Dendritic cell treated with granulocyte-macrophage colony-stimulating factor and Interleukin-4, amounts not matched to agents 40 ng/mL and 50 ng/mL, for 4 days (primary cell): Measurements from ENCODE around the gene FAU.
"Not testable (repeated sequence)": the region's sequence is repeated elsewhere in the genome, so short reads cannot be mapped to it uniquely, and the experiment has no call there.

Experiments
- H3K27ac Mint-ChIP-seq: one replicate; pipeline ENCODE4 v1.8.0; 2022; ENCODE audit warnings: mild to moderate bottlenecking, mixed read lengths
- H3K27me3 Mint-ChIP-seq: one replicate; pipeline ENCODE4 v1.8.0; 2022; ENCODE audit warnings: mild to moderate bottlenecking, mixed read lengths
- H3K36me3 Mint-ChIP-seq: one replicate; pipeline ENCODE4 v1.8.0; 2022; ENCODE audit warnings: low read depth, mixed read lengths
- H3K4me1 Mint-ChIP-seq: one replicate; pipeline ENCODE4 v1.8.0; 2022; ENCODE audit warnings: low read depth, mixed read lengths
- H3K4me3 Mint-ChIP-seq: one replicate; pipeline ENCODE4 v1.8.0; 2022; ENCODE audit warnings: mild to moderate bottlenecking, moderate library complexity, mixed read lengths
- H3K9me3 Mint-ChIP-seq: one replicate; pipeline ENCODE4 v1.8.0; 2022; ENCODE audit warnings: mixed read lengths
- intact Hi-C: fragments of 100-400 bp; cut with micrococcal nuclease; formaldehyde crosslinking; loops from one replicate; pipeline ENCODE4 v1.15.0; 2022

The FAU gene

DNA sequence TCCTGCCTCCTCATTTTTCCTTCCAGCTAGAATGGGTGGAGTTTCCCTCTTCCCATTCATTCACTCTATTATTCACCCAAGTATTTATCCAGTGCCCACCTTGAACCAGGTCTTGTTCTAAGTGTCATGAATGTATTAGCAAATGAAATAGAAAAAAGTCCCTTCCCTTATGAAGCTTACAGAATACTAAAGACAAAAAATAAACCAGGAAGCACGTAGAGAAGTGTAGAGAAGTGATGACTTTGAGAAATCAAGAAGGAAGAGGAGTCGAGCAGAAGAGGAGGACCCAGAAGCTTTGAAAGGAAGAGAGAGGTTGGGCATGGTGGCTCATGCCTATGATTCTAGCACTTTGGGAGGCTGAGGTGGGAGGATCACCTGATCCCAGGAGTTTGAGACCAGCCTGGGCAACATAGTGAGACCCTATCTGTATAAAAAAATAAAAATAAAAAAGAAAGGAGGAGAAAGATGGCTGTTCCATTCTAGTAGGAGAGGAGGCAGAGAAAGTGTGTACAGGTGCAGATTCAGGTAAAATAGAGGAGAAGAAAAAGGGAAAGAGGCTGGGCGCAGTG lies 29.5 kb upstream of the FAU start:
- Mint-ChIP-seq H3K27me3 (no peaks in the 10 kb centered on the region), H3K4me1 (peaks cover 40% of the 10 kb centered on the region), H3K27ac (peak overlapping the region; percentile 93), H3K4me3 (peak overlapping the region; percentile 60), H3K9me3 (no peaks in the 10 kb centered on the region), H3K36me3 (no peaks in the 10 kb centered on the region)
- intact Hi-C loops: loop anchor here (2.0 kb wide), 2 partner anchors 17 to 29 kb away; partner anchors contain the start of genes CAPN1 and SYVN1

DNA sequence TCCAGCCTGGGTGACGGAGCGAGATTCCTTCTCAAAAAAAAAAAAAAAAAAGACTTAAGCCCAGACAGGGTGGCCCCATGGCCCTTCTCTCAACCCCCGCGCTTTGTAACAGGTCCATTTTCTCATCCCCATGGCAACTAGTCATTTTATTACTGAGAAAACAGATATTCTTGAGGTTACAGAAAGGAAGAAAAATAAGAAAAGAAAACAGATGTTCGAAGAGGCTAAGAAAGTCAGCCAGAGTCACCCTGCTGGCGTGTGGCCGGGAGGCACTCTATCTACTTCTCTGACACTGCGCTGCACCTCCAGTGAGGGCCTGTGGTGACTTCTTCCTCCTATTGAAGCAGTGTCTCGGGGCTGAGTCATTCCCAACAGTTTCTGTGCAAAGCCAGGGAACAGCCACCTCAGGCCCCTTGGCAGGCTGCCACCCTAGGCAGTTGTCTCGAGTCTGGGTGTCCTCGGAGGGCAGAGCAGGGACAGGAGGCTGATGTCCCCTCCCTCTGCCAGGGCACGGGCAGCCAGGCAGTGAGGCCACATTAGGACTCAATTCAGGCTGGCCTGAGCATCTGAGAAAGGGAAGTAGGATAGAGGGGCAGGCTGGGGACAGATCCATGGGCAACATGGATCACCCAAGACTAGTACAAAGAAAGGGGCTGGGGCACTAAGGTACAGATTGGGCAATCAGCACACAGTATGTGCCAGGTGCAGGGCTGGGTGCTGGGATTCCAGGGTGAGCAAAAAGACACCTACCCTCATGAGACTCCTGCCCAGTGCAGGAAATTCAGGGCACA lies 28.8 kb upstream of the FAU start:
- Mint-ChIP-seq H3K4me3 (peak overlapping the region; percentile 60), H3K9me3 (no peaks in the 10 kb centered on the region), H3K27me3 (no peaks in the 10 kb centered on the region), H3K4me1 (peaks cover 40% of the 10 kb centered on the region), H3K27ac (peak overlapping the region; percentile 93), H3K36me3 (no peaks in the 10 kb centered on the region)
- intact Hi-C loops: loop anchor here (2.0 kb wide), 2 partner anchors 16 to 30 kb away; partner anchors contain the start of genes CAPN1 and SYVN1

DNA sequence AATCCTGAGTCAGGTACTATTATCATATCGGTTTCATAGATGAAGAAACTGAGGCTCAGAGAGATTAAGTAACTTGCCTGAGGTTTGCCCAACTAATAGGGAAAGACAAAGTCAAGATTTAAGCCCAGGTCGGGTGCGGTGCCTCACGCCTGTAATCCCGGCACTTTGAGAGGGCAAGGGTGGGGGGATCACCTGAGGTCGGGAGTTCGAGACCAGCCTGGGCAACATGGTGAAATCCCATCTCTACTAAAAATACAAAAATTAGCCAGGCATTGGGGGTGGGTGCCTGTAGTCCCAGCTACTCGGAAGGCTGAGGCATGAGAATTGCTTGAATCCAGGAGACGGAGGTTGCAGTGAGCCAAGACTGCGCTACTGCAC lies 28.2 kb upstream of the FAU start:
- H3K36me3 Mint-ChIP-seq, H3K9me3 Mint-ChIP-seq, H3K27me3 Mint-ChIP-seq: not testable (repeated sequence)
- Mint-ChIP-seq H3K4me1 (peaks cover 40% of the 10 kb centered on the region), H3K4me3 (peak overlapping the region; percentile 60), H3K27ac (peak overlapping the region; percentile 93)
- intact Hi-C loops: loop anchor here (2.0 kb wide), 2 partner anchors 15 to 31 kb away; partner anchors contain the start of genes CAPN1 and SYVN1

DNA sequence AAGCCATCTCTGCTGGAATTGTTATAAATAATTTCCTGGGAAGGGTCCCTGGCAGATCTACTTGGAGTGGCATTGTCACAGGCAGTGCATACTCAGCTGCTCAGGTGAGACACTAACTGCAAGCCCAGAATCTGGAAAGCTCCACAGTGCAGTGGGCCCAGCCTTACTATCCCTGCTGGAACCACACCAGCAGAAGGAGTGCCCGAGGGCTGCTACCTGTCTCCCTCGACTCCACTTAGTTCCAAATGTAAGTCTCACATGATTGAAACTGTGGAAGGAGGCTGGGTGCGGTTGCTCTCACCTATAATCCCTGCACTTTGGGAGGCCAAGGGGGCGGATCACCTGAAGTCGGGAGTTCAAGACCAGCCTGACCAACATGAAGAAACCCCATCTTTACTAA lies 26.7 kb upstream of the FAU start:
- no peak overlapping the region for H3K4me3 Mint-ChIP-seq
- no peaks in the 10 kb centered on the region for H3K9me3 Mint-ChIP-seq
- H3K4me1 Mint-ChIP-seq: peaks cover 40% of the 10 kb centered on the region
- no peaks in the 10 kb centered on the region for H3K36me3 Mint-ChIP-seq
- no peak overlapping the region for H3K27ac Mint-ChIP-seq
- no peaks in the 10 kb centered on the region for H3K27me3 Mint-ChIP-seq
- intact Hi-C loops: no loop called here

DNA sequence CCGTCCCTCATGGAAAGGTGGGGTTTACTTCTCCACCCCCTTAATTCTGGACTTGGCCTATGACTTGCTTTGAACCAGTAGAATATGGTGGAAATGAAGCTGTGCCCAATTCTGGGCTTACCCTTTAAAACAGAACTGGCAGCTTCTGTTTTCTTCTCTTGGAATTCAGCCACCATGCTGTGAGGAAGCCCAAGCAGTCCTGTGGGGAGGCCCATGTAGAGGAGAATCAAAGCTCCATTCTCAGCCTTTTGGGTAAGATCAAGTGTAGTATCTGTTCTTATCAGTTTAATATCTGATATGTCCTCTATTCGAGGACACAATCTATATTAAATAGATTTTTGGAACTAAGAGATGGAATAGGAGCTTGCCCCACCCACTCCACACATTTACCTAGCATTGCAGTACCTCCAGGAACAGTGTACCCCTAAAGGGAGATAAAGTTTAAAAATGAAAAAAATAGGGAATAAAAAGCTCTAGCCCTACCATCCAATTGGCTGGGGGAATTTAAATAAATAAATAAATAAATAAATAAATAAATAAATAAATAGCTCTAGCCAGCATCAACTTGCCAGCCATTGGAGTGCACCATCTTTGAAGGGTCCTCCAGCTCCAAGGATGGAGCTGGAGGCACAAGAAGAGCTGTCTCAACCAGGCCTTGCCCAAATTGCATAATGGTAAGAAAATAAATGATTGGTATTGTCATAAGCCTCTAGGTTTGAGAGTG lies 25.6 kb upstream of the FAU start:
- no peaks in the 10 kb centered on the region for H3K9me3 Mint-ChIP-seq
- H3K36me3 Mint-ChIP-seq: no peaks in the 10 kb centered on the region
- no peaks in the 10 kb centered on the region for H3K27me3 Mint-ChIP-seq
- peaks cover 30% of the 10 kb centered on the region for H3K4me1 Mint-ChIP-seq
- intact Hi-C loops: no loop called here
- H3K27ac Mint-ChIP-seq: no peak overlapping the region
- no peak overlapping the region for H3K4me3 Mint-ChIP-seq

DNA sequence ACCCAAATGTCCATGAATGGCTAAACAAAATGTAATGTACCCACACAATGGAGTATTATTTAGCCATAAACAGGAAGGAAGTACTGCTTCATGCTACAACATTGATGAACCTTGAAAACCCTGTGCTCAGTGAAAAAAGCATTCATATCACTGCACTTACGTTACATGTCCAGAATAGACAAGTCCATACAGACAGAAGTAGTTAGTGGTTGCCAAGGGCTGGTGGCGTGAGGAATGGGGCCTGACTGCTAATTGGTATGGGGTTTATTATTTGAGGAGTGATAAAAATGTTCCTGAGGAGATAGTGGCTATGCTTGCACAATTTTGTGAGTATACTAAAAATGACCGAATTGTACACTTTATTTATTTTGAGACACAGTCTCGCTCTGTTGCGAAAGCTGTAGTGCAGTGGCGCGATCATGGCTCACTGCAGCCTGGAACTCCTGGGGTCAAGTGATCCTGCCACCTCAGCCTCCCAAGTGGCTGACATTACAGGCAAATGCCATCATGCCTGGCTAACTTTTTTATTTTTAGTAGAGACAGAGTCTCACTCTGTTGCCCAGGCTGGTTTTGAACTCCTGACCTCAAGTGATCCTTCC lies 20.1 kb upstream of the FAU start:
- H3K9me3 Mint-ChIP-seq: no peaks in the 10 kb centered on the region
- intact Hi-C loops: no loop called here
- H3K27ac Mint-ChIP-seq: no peak overlapping the region
- H3K4me1 Mint-ChIP-seq: no peaks in the 10 kb centered on the region
- H3K27me3 Mint-ChIP-seq: peaks cover 3% of the 10 kb centered on the region
- no peaks in the 10 kb centered on the region for H3K36me3 Mint-ChIP-seq
- H3K4me3 Mint-ChIP-seq: no peak overlapping the region

DNA sequence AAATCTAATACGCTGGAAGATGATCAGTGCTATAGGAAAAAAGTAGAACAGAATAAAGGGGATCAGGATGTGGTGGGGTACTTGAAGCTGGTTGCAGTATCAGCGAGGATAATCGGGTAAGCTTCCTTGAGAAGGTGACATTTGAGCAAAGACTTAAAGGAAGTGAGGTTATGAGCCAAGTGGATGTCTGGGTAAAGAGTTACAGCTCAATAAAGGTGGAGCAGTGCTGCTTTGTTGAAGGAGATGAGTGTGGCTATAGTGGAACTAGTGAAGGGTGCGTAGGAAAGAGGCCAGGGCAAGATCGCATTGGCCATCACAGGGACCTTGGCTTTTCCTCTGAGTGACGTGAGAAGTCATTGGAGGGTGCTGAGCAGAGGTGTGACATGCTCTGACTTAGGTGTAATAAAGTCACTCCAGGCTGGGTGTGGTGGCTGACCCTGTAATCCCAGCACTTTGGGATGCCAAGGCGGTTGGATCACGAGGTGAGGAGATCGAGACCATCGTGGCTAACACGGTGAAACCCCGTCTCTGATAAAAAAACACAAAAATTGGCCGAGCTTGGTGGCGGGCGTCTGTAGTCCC lies 14.7 kb upstream of the FAU start:
- H3K9me3 Mint-ChIP-seq: no peaks in the 10 kb centered on the region
- no peak overlapping the region for H3K4me3 Mint-ChIP-seq
- intact Hi-C loops: no loop called here
- peaks cover 3% of the 10 kb centered on the region for H3K27me3 Mint-ChIP-seq
- no peak overlapping the region for H3K27ac Mint-ChIP-seq
- H3K36me3 Mint-ChIP-seq: peaks cover 37% of the 10 kb centered on the region
- peaks cover 32% of the 10 kb centered on the region for H3K4me1 Mint-ChIP-seq

DNA sequence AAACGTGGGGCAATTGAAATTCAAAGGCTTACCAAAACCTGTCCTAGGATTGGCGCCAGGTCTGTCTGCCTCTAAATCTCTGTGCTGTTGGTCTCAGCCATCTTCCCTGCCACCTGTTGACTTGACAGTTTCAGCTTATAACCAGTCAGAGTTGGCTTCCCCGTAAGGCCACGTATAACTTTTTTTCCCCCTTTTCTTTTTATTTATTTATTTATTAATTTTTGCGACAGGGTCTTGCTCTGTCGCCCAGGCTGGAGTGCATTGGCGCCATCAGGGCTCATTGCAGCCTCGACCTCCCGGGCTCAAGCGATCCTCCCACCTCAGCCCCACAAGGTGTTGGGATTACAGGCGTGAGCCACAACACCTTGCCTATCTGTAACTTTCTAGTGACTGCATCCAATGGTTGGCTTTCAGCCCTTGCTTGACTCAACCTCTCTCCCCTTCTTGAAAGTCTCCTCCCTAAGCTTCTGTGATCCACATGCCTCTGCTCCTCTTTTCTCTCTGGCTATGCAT lies 13.8 kb upstream of the FAU start:
- peaks cover 32% of the 10 kb centered on the region for H3K4me1 Mint-ChIP-seq
- no peaks in the 10 kb centered on the region for H3K27me3 Mint-ChIP-seq
- H3K36me3 Mint-ChIP-seq: peaks cover 46% of the 10 kb centered on the region
- H3K4me3 Mint-ChIP-seq: peak overlapping the region; percentile 89
- intact Hi-C loops: loop anchor here (2.0 kb wide), 1 partner anchor 15 kb away; no protein-coding TSS in a partner anchor
- H3K27ac Mint-ChIP-seq: peak overlapping the region; percentile 99
- H3K9me3 Mint-ChIP-seq: no peaks in the 10 kb centered on the region

DNA sequence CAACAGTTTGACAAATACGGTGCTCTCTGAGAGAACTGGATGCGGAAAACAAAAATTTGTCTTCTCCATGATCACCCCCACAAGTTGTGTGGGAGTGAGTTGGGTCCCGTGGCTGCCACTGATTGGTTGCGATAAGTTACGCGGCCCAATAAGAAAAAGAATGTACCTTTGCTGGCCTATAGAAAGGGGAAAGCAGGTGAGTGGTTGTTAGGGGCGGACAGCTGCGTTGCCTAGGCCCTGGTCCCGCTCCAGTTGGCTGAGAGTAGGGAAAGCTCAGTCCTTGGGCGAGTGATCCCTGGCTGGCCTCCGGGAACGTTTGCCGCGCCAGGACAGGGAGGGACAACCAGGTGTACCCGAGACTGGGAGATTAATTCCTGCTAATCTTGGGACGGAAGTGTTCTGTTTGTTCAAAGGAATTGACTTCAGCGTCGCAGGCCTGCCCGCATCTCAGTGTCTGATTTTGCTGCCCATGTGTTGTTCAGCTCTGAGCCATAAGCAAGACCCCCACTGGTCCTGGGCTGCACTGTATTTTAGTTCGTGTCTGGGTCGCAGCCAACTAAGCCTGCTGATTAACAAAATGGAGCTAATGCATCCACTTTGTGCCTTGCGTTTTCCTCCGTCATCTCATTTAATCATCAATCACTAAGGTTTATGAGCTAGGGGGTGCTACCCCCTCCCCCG lies 13.2 kb upstream of the FAU start:
- peaks cover 52% of the 10 kb centered on the region for H3K36me3 Mint-ChIP-seq
- H3K4me3 Mint-ChIP-seq: peak overlapping the region; percentile 89
- intact Hi-C loops: loop anchor here (1.0 to 2.0 kb wide), 2 partner anchors 16 to 46 kb away; partner anchors contain the start of gene CAPN1
- H3K27me3 Mint-ChIP-seq: no peaks in the 10 kb centered on the region
- peaks cover 32% of the 10 kb centered on the region for H3K4me1 Mint-ChIP-seq
- H3K9me3 Mint-ChIP-seq: no peaks in the 10 kb centered on the region
- peak overlapping the region; percentile 99 for H3K27ac Mint-ChIP-seq

DNA sequence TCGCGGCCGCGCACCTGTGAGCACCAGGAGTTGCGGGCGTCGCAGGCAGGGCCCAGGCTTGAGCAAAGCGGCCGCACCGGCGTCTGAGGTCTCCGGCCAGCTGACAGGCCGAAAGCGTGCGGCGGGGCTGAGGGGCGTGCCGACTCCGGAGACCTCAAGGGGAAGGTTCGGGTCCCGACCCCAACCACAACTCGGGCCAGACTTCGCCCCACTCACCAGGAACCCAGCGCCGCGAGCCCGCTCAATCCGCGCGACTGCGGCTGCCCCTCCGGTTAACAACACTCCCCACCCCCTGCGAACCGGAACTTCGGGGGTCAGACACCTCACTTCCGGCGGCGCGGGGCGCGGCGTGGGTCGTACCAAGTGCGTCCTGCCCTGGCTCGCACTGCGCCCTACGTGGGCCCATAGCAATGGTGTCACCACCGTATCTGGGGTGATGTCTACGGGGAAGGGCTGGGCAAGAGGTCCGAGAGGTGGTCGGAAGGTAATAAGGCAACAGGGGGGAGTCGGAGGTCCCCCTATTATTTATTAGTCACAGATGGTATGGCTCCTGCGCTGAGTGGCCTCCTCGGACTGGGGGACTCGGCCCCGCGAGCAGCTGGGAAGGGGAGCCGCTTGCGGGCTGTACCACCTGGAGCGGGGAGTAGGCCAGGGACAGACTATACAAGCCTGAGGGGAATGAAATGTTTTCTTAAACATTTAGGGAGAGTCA lies 12.5 kb upstream of the FAU start, which contains the start of gene SYVN1:
TSS of gene SYVN1 (minus strand) at position 280 of the 712 bp plus-strand sequence. CDS start 918 bp downstream, outside the sequence.
- peaks cover 59% of the 10 kb centered on the region for H3K36me3 Mint-ChIP-seq
- H3K4me1 Mint-ChIP-seq: peaks cover 32% of the 10 kb centered on the region
- peak within 1 kb of the TSS; percentile 99 for H3K27ac Mint-ChIP-seq
- no peaks in the 10 kb centered on the region for H3K27me3 Mint-ChIP-seq
- H3K4me3 Mint-ChIP-seq: peak within 1 kb of the TSS; percentile 89
- H3K9me3 Mint-ChIP-seq: no peaks in the 10 kb centered on the region
- intact Hi-C loops: loop anchor here (1.0 to 2.0 kb wide), 2 partner anchors 16 to 47 kb away; partner anchors contain the start of gene CAPN1

DNA sequence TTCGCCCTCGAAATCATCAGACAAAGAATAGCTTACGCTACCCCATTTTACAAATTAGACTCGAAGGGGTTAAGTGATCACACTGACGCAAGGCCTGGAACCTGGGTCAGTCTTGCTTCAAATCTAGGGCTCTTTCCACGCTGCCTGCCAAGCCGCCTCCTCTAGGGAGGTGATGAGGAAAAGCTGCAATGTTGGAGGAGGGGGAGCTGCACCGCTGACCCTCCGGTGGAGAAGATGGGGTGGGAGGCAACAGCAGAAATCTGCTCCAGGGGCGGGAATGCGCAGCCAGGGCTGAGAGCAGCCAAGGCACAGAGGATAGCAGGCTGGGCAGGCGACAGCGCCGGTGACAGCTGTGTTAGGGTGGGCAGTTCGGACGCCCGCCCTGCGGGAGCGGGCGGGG lies 11.8 kb upstream of the FAU start:
- intact Hi-C loops: loop anchor here (1.0 to 2.0 kb wide), 2 partner anchors 17 to 48 kb away; partner anchors contain the start of gene CAPN1
- no peaks in the 10 kb centered on the region for H3K9me3 Mint-ChIP-seq
- peak overlapping the region; percentile 99 for H3K27ac Mint-ChIP-seq
- H3K36me3 Mint-ChIP-seq: peaks cover 66% of the 10 kb centered on the region
- peak overlapping the region; percentile 89 for H3K4me3 Mint-ChIP-seq
- no peaks in the 10 kb centered on the region for H3K27me3 Mint-ChIP-seq
- peaks cover 32% of the 10 kb centered on the region for H3K4me1 Mint-ChIP-seq

DNA sequence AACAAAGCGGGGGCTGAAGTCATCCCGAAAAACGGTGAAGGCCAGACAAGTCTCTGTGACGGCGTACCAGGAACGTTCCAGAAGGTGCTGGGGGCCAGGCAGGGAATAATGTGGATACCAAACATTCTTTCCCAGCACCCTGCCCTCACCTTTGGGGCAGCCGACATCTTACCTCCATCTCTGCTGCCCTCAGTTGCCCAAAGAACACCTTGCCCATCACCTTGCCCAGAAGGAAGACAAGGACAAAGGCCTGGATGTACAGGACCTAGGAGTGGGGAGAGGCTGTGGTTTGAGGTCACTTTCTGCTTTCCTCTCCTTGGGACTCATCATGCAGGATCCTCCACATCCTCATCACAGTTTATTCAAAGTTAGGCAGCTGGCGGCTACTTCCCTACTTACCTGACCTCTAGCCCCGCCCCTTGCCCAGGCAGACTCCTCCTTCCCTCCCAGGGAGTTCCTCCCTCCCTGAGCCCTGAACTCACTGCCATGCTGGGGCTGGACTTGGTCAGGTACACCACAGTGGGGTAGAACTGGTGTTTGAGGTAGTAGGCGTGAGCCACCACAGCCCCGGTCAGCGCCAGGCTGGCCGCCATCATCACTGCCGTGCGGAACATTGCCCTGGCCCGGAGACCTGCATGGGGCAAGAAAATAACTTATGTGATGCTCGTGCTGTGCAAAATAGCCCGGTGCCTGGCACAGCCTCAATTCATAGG lies 11.2 kb upstream of the FAU start:
- peaks cover 72% of the 10 kb centered on the region for H3K36me3 Mint-ChIP-seq
- H3K27me3 Mint-ChIP-seq: no peaks in the 10 kb centered on the region
- no peaks in the 10 kb centered on the region for H3K9me3 Mint-ChIP-seq
- H3K4me3 Mint-ChIP-seq: peak overlapping the region; percentile 89
- intact Hi-C loops: no loop called here
- H3K27ac Mint-ChIP-seq: peak overlapping the region; percentile 99
- H3K4me1 Mint-ChIP-seq: peaks cover 32% of the 10 kb centered on the region
